Measurements from ENCODE around the gene CNNM4.

The CNNM4 gene

GRCh38 chr2:96859681-96860064, 99.0 kb downstream of the CNNM4 start:
- H3K4me3 Mint-ChIP-seq, result no peak overlapping the region
- peaks cover 37% of the 10 kb centered on the region for H3K36me3 Mint-ChIP-seq
- peaks cover 32% of the 10 kb centered on the region for H3K4me1 Mint-ChIP-seq
- no peaks in the 10 kb centered on the region for H3K27me3 Mint-ChIP-seq
- H3K9me3 Mint-ChIP-seq, result no peaks in the 10 kb centered on the region
- H3K27ac Mint-ChIP-seq, result no peak overlapping the region
- no peak for ATAC-seq

- peaks cover 41% of the 10 kb centered on the region for H3K36me3 Mint-ChIP-seq
- no peak overlapping the region for H3K4me3 Mint-ChIP-seq
- peaks cover 25% of the 10 kb centered on the region for H3K4me1 Mint-ChIP-seq
- no peaks in the 10 kb centered on the region for H3K9me3 Mint-ChIP-seq
- no peak for ATAC-seq
- H3K27me3 Mint-ChIP-seq, result no peaks in the 10 kb centered on the region
- no peak overlapping the region for H3K27ac Mint-ChIP-seq
These were observed 99.6 kb downstream of the CNNM4 start for GRCh38 chr2:96860065-96861029.

- H3K27me3 Mint-ChIP-seq, result no peaks in the 10 kb centered on the region
- H3K4me1 Mint-ChIP-seq, result peaks cover 25% of the 10 kb centered on the region
- H3K4me3 Mint-ChIP-seq, result no peak overlapping the region
- H3K27ac Mint-ChIP-seq, result no peak overlapping the region
- H3K36me3 Mint-ChIP-seq, result peaks cover 47% of the 10 kb centered on the region
- no peaks in the 10 kb centered on the region for H3K9me3 Mint-ChIP-seq
- no peak for ATAC-seq
These were observed 100.4 kb downstream of the CNNM4 start for GRCh38 chr2:96861074-96861473.

Data from stimulated activated memory B cell treated with anti-CD40 and anti-IgM and Interleukin-4, amounts not matched to agents 10 μg/mL and 1 μg/mL and 100 μg/mL, for 72 hours (primary cell).